ENCODE data around the gene P2RX7. TPM values are rescaled to one million over a fixed set of nuclear protein-coding genes. Genes with fewer than 3 reads are reported as not detected.
"Not testable (repeated sequence)": the region's sequence is repeated elsewhere in the genome, so short reads cannot be mapped to it uniquely, and the experiment has no call there.

Gene P2RX7
- total RNA-seq, 2 donors from 2014 or later = 1.4 to 11.8 TPM

GRCh38 chr12:121226399-121226798 is 93.7 kb downstream of the P2RX7 start:
- no peaks in the 10 kb centered on the region for H3K36me3 ChIP-seq
- H3K4me3 ChIP-seq = no peak overlapping the region
- no peak for DNase-seq (ENCODE audit: low spot score)
- no peak for TF ChIP-seq POLR2A (IDR thresholded peaks at IDR 0.05)
- no peak for TF ChIP-seq CTCF (IDR thresholded peaks at IDR 0.05)
- no peak for TF ChIP-seq POLR2AphosphoS5 (IDR thresholded peaks at IDR 0.05)
- no peaks in the 10 kb centered on the region for H3K27me3 ChIP-seq (replicated peaks; ENCODE audit: insufficient read depth)
- intact Hi-C loops (cut with DNase I) = no loop called here
- H3K9me3 ChIP-seq = no peaks in the 10 kb centered on the region
- 89% methylated on average over 8 of the region's 8 CpGs for WGBS
- H3K27ac ChIP-seq = no peak overlapping the region
- peaks cover 3% of the 10 kb centered on the region for H3K4me1 ChIP-seq (replicated peaks)

- peak overlapping the region; percentile 60 to 62 for H3K27ac ChIP-seq
- H3K4me3 ChIP-seq; DNase-seq (ENCODE audit: low spot score); H3K27me3 ChIP-seq (replicated peaks; ENCODE audit: insufficient read depth); H3K4me1 ChIP-seq (replicated peaks); intact Hi-C loops (cut with DNase I); H3K36me3 ChIP-seq; H3K9me3 ChIP-seq: not testable (repeated sequence)
- 94% methylated on average over 8 of the region's 8 CpGs for WGBS
Observed at GRCh38 chr12:121226871-121227270, 94.2 kb downstream of the P2RX7 start.

GRCh38 chr12:121227294-121227693 is 94.6 kb downstream of the P2RX7 start:
- no peaks in the 10 kb centered on the region for H3K27me3 ChIP-seq (replicated peaks; ENCODE audit: insufficient read depth)
- peak overlapping the region; percentile 60 to 62 for H3K27ac ChIP-seq
- no peaks in the 10 kb centered on the region for H3K9me3 ChIP-seq
- DNase-seq (ENCODE audit: low spot score) = peak; percentile 70
- H3K4me3 ChIP-seq = no peak overlapping the region
- WGBS = 24% methylated on average over 9 of the region's 9 CpGs
- intact Hi-C loops (cut with DNase I) = no loop called here
- peaks cover 3% of the 10 kb centered on the region for H3K4me1 ChIP-seq (replicated peaks)
- TF ChIP-seq CTCF (IDR thresholded peaks at IDR 0.05) (peak in 2 of 4 experiments; percentile 32 to 34), POLR2A (IDR thresholded peaks at IDR 0.05) (no peak), POLR2AphosphoS5 (IDR thresholded peaks at IDR 0.05) (peak; percentile 75)
- no peaks in the 10 kb centered on the region for H3K36me3 ChIP-seq

GRCh38 chr12:121228919-121229665 is 96.4 kb downstream of the P2RX7 start:
- Histone ChIP-seq H3K4me3 (no peak overlapping the region), H3K36me3 (peaks cover 0 to 4% of the 10 kb centered on the region in 2 donors), H3K4me1 (replicated peaks) (peaks cover 3% of the 10 kb centered on the region), H3K9me3 (no peaks in the 10 kb centered on the region), H3K27me3 (replicated peaks; ENCODE audit: insufficient read depth) (no peaks in the 10 kb centered on the region), H3K27ac (no peak overlapping the region)
- 93% methylated on average over 24 of the region's 24 CpGs for WGBS
- DNase-seq (ENCODE audit: low spot score) = no peak
- intact Hi-C loops (cut with DNase I) = no loop called here
- TF ChIP-seq CTCF (IDR thresholded peaks at IDR 0.05) (no peak), POLR2A (IDR thresholded peaks at IDR 0.05) (no peak), POLR2AphosphoS5 (IDR thresholded peaks at IDR 0.05) (no peak)

- H3K27me3 ChIP-seq (replicated peaks; ENCODE audit: insufficient read depth); H3K9me3 ChIP-seq; H3K4me3 ChIP-seq; H3K27ac ChIP-seq; H3K36me3 ChIP-seq; H3K4me1 ChIP-seq (replicated peaks); intact Hi-C loops (cut with DNase I): not testable (repeated sequence)
- DNase-seq (ENCODE audit: low spot score) = peak; percentile 42
- 54% methylated on average over 19 of the region's 19 CpGs for WGBS
- TF ChIP-seq POLR2AphosphoS5 (IDR thresholded peaks at IDR 0.05) (peak; percentile 12), CTCF (IDR thresholded peaks at IDR 0.05) (peak; percentile 49 to 80 (median 66))
Observed at GRCh38 chr12:121229826-121230537, 97.3 kb downstream of the P2RX7 start.

Measured in prostate gland (tissue), 2 donors.